BJ (cell line): Measurements from ENCODE around the gene COL6A2. TPM values are rescaled to one million over a fixed set of nuclear protein-coding genes. Genes with fewer than 3 reads are reported as not detected.
A peak's percentile ranks its signal among the peaks of the same experiment; 100 is the strongest.

Experiments
- CTCF ChIA-PET: fragments of 350-600 bp; formaldehyde crosslinking; extraction: SDS; loops from one replicate; lab custom pipeline; 2021; ENCODE audit warnings: antibody characterized with exemption, inconsistent platforms; lab: Yijun Ruan, JAX
- POLR2A ChIA-PET: fragments of 300-600 bp; sonication (Branson Sonifier 250); formaldehyde crosslinking; extraction: SDS; loops from one replicate; lab custom pipeline; 2021; ENCODE audit warnings: antibody characterized with exemption; lab: Charles Lee
- DNase-seq: peaks from one replicate; pipeline ENCODE4 v3.0.0-alpha.2; 2011; ENCODE audit warnings: low read depth
- H3K27me3 ChIP-seq: 2 replicates; pipeline ENCODE4 v1.6.0; 2011; ENCODE audit warnings: low read length; ENCODE audit not compliant: control insufficient read depth, insufficient read depth
- H3K36me3 ChIP-seq: 2 replicates; pipeline ENCODE4 v1.5.1; 2011; ENCODE audit warnings: low read length; ENCODE audit not compliant: control insufficient read depth, insufficient read depth
- H3K4me3 ChIP-seq: 2 replicates; pipeline ENCODE4 v1.5.1; 2011; ENCODE audit warnings: low read depth, mild to moderate bottlenecking, control low read depth, low read length
- polyA plus RNA-seq: library from polyadenylated mRNA; depleted of rRNA; stranded (reverse); fragments of >200 nt; gene quantifications from 2 replicates; pipeline ENCODE4 v1.2.3, GENCODE V29; 2011
- TF ChIP-seq, protein P1 (sequence below): IDR thresholded peaks from 2 replicates; pipeline ENCODE4 v1.5.1; 2011; ENCODE audit warnings: low read depth, mild to moderate bottlenecking, control low read depth, inconsistent platforms, low read length, moderate library complexity; ENCODE audit not compliant: insufficient read depth

Gene COL6A2
- polyA plus RNA-seq, 1 experiment = 665 TPM

- ChIA-PET POLR2A (no interaction called here), CTCF (interaction anchor here (0.6 to 1.9 kb wide), 17 partner anchors 9 to 216 kb away, joined by 3 to 21 read pairs (median 3); no protein-coding TSS in a partner anchor)
- Histone ChIP-seq H3K36me3 (no peaks in the 10 kb centered on the region), H3K4me3 (no peak overlapping the region), H3K27me3 (no peaks in the 10 kb centered on the region)
- TF ChIP-seq, protein P1, sequence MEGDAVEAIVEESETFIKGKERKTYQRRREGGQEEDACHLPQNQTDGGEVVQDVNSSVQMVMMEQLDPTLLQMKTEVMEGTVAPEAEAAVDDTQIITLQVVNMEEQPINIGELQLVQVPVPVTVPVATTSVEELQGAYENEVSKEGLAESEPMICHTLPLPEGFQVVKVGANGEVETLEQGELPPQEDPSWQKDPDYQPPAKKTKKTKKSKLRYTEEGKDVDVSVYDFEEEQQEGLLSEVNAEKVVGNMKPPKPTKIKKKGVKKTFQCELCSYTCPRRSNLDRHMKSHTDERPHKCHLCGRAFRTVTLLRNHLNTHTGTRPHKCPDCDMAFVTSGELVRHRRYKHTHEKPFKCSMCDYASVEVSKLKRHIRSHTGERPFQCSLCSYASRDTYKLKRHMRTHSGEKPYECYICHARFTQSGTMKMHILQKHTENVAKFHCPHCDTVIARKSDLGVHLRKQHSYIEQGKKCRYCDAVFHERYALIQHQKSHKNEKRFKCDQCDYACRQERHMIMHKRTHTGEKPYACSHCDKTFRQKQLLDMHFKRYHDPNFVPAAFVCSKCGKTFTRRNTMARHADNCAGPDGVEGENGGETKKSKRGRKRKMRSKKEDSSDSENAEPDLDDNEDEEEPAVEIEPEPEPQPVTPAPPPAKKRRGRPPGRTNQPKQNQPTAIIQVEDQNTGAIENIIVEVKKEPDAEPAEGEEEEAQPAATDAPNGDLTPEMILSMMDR = no peak
- DNase-seq = no peak
Observed at GRCh38 chr21:46151989-46152926, 54.3 kb downstream of the COL6A2 start.

DNA sequence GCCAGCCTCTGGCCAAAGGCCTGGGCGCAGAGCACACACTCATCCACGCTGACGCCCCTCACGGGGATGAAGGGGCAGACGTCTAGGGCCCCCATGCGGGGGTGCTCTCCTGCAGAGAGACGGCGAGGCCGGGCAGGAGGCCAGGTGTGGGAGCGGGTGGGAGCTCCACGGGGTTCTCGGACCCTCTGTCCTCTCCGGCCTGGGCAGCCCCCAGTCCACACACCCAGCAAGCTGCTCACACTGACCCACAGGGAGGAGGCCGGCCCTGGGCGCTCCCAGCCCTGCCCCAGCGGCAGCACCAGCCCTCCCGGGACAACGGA lies 55.0 kb downstream of the COL6A2 start:
- no peaks in the 10 kb centered on the region; the same call in 1 of the 2 replicates for H3K36me3 ChIP-seq
- no peak overlapping the region for H3K4me3 ChIP-seq
- ChIA-PET POLR2A (no interaction called here), CTCF (interaction anchor here (0.6 to 1.9 kb wide), 17 partner anchors 10 to 216 kb away, joined by 3 to 21 read pairs (median 3); no protein-coding TSS in a partner anchor)
- no peak for DNase-seq
- TF ChIP-seq, protein P1 = no peak
- H3K27me3 ChIP-seq = no peaks in the 10 kb centered on the region

- Histone ChIP-seq H3K27me3 (no peaks in the 10 kb centered on the region), H3K4me3 (no peak overlapping the region), H3K36me3 (no peaks in the 10 kb centered on the region; the same call in 1 of the 2 replicates)
- CTCF ChIA-PET = interaction anchor here (0.6 to 1.9 kb wide), 18 partner anchors 10 to 217 kb away, joined by 3 to 21 read pairs (median 3); no protein-coding TSS in a partner anchor
- TF ChIP-seq, protein P1 = peak; percentile 91
- no peak for DNase-seq
- POLR2A ChIA-PET = no interaction called here
Observed at GRCh38 chr21:46153247-46154154, 55.6 kb downstream of the COL6A2 start.

DNA sequence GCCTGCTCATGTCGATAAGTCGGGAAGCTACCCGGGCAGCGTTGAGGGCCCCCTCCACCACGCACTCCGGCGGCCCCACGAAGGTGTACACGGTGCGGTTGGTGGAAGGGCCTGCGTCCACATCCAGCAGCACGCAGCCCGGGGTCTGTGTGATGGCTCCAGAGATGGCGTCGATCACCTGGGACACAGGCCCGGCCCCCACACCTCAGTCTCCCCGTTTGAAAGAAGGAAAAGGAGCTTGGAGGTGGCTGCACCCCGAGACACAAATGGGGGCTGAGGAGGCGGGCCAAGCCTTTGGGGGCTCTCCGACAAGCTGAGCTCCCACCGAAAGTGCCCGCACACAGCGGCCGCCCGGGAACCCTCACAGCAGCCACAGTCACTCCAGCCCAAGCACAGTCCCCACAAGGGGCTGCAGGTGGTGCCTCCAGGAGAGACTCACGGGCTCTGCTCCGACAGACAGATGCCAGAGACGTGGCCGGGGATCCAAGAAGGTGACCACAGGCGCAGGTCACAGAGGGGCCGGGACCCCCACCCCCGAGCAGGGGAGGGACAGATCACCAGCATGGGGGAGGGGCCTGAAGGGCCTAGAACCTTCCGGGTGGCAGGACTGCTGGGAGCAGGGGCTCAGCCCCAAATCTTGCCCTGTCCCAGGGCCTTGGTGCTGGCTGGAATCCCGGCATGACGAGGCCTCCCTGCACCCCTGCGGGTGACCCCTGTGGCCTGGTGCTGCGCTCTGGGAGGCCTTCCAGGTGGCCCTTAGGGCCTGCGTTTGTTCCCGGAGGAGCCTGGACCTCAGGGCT lies 56.4 kb downstream of the COL6A2 start:
- Histone ChIP-seq H3K27me3 (no peaks in the 10 kb centered on the region), H3K36me3 (no peaks in the 10 kb centered on the region; the same call in 1 of the 2 replicates), H3K4me3 (no peak overlapping the region)
- POLR2A ChIA-PET = no interaction called here
- CTCF ChIA-PET = interaction anchor here (1.3 to 1.8 kb wide), 3 partner anchors 46 to 73 kb away, joined by 3 to 6 read pairs (median 5); no protein-coding TSS in a partner anchor
- TF ChIP-seq, protein P1 = no peak
- no peak for DNase-seq
